ENCODE results near the gene HMX1. TPM values are rescaled to one million over a fixed set of nuclear protein-coding genes. Genes with fewer than 3 reads are reported as not detected.
A peak's percentile ranks its signal among the peaks of the same experiment; 100 is the strongest.

The HMX1 gene
- total and polyA plus RNA-seq, 12 donors = 0.15 TPM; not detected in 11

- no peak for ATAC-seq
- 7 to 12% methylated on average over 31 of the region's 31 CpGs for WGBS, 2 donors
- intact Hi-C loops (cut with DNase I) = no loop called here
Measured at GRCh38 chr4:8863686-8864682, 7.7 kb downstream of the HMX1 start.

GRCh38 chr4:8862800-8863685 lies 8.6 kb downstream of the HMX1 start:
- Histone ChIP-seq H3K4me3 (peak overlapping the region in 1 of 10 donors; percentile 10), H3K27ac (no peak overlapping the region), H3K9me3 (no peaks in the 10 kb centered on the region), H3K27me3 (peaks cover 61 to 100% (median 100%) of the 10 kb centered on the region in 7 donors), H3K36me3 (no peaks in the 10 kb centered on the region), H3K4me1 (peaks cover 0 to 26% (median 10%) of the 10 kb centered on the region in 9 donors)
- TF ChIP-seq CTCF (IDR thresholded peaks at IDR 0.05) = no peak
- ATAC-seq (no peak), DNase-seq (no peak)
- intact Hi-C loops (cut with DNase I) = loop anchor here in 1 of 10 donors (1.0 kb wide), 1 partner anchor 14 kb away; no protein-coding TSS in a partner anchor
- 3% methylated on average over 41 of the region's 41 CpGs for WGBS, 2 donors

More at GRCh38 chr4:8863686-8864682, 7.7 kb downstream of the HMX1 start:
- no peak for TF ChIP-seq CTCF (IDR thresholded peaks at IDR 0.05)
- H3K27me3 ChIP-seq = peaks cover 58 to 100% (median 100%) of the 10 kb centered on the region in 7 donors
- H3K36me3 ChIP-seq = no peaks in the 10 kb centered on the region
- no peak overlapping the region for H3K4me3 ChIP-seq
- H3K27ac ChIP-seq = no peak overlapping the region
- no peaks in the 10 kb centered on the region for H3K9me3 ChIP-seq
- peaks cover 0 to 20% (median 4%) of the 10 kb centered on the region in 9 donors for H3K4me1 ChIP-seq
- DNase-seq = no peak

- H3K4me3 ChIP-seq = no peak overlapping the region
- H3K4me1 ChIP-seq = peaks cover 0 to 31% (median 12%) of the 10 kb centered on the region in 9 donors
- H3K9me3 ChIP-seq = no peaks in the 10 kb centered on the region
- no peak overlapping the region for H3K27ac ChIP-seq
- no peaks in the 10 kb centered on the region for H3K36me3 ChIP-seq
- H3K27me3 ChIP-seq = peaks cover 60 to 100% (median 100%) of the 10 kb centered on the region in 7 donors
- ATAC-seq (no peak), DNase-seq (no peak)
- no peak for TF ChIP-seq CTCF (IDR thresholded peaks at IDR 0.05)
- 5 to 6% methylated on average over 5 of the region's 5 CpGs for WGBS, 2 donors
- intact Hi-C loops (cut with DNase I) = loop anchor here in 1 of 10 donors (1.0 kb wide), 1 partner anchor 15 kb away; no protein-coding TSS in a partner anchor
Measured at GRCh38 chr4:8862334-8862733, 9.3 kb downstream of the HMX1 start.

All from heart right ventricle (tissue), 16 donors.